HepG2 (cell line): ENCODE data around the gene KIF3C. TPM values are rescaled to one million over a fixed set of nuclear protein-coding genes. Genes with fewer than 3 reads are reported as not detected.

Experiments used
- ATF7-NPFF ChIP-seq: sonication (generic); formaldehyde crosslinking; IDR thresholded peaks from 2 replicates; pipeline ENCODE4 v1.8.1; 2023; ENCODE audit warnings: mild to moderate bottlenecking, low read depth, missing genetic modification reagents, moderate library complexity
- CAMTA2 ChIP-seq: sonication (generic); formaldehyde crosslinking; IDR thresholded peaks from 2 replicates; pipeline ENCODE4 v1.4.0; 2020; ENCODE audit warnings: mild to moderate bottlenecking, missing genetic modification reagents, borderline replicate concordance
- HDAC6 ChIP-seq: fragments of 200-600 bp; sonication (generic); IDR thresholded peaks from 2 replicates; pipeline ENCODE4 v1.7.0; 2017; ENCODE audit warnings: mild to moderate bottlenecking, antibody characterized with exemption, low read length, low read depth
- HOXD1 ChIP-seq: sonication (generic); formaldehyde crosslinking; IDR thresholded peaks from 2 replicates; pipeline ENCODE4 v1.5.0; 2020; ENCODE audit warnings: missing genetic modification reagents
- KLF11 ChIP-seq: IDR thresholded peaks from 2 replicates; pipeline ENCODE4 v1.6.1; 2016; ENCODE audit warnings: missing compliant biosample characterization
- NBN ChIP-seq: fragments of 450-650 bp; conservative IDR thresholded peaks from 2 replicates; pipeline ENCODE4 v1.6.1; 2017
- ZNF670 ChIP-seq: sonication (generic); formaldehyde crosslinking; IDR thresholded peaks from 2 replicates; pipeline ENCODE4 v1.8.0; 2022; ENCODE audit warnings: mild to moderate bottlenecking, missing genetic modification reagents, borderline replicate concordance
- ZNF879 ChIP-seq: sonication (generic); formaldehyde crosslinking; IDR thresholded peaks from 2 replicates; pipeline ENCODE4 v1.8.1; 2023; ENCODE audit warnings: missing genetic modification reagents
- polyA plus RNA-seq, 8 experiments: library from polyadenylated mRNA; depleted of rRNA in 3 of 8; stranded (reverse) in 7 of 8; unstranded in 1 of 8; fragments of >200 nt; fragmentation: Illumina TruSeq in 4 of 8; extraction: Trizol in 4 of 8; gene quantifications; 2 replicates each; pipeline versions ENCODE4 v1.2.1 to v1.2.3, GENCODE V29; 2011 to 2016; ENCODE audit warnings: low read depth in 4 of 8, missing spikeins in 1 of 8, mixed read lengths in 1 of 8; ENCODE audit not compliant: insufficient read depth in 1 of 8
- total RNA-seq, 5 experiments: library from RNA; depleted of rRNA; stranded (reverse); fragments of >200 nt; fragmentation: Illumina TruSeq; extraction: Trizol; gene quantifications; 2 replicates each; pipeline ENCODE4 v1.2.3, GENCODE V29; 2016; ENCODE audit warnings: low read depth in 1 of 5
- TF ChIP-seq, protein P1 (sequence below): IDR thresholded peaks from 2 replicates; pipeline ENCODE4 v1.6.1; 2016; ENCODE audit warnings: control low read depth
- TF ChIP-seq, protein P2 (sequence below): conservative IDR thresholded peaks from 2 replicates; pipeline ENCODE4 v1.6.1; 2018; ENCODE audit warnings: missing genetic modification reagents
- TF ChIP-seq, protein P3 (sequence below): sonication (generic); formaldehyde crosslinking; IDR thresholded peaks from 2 replicates; pipeline ENCODE4 v1.5.0; 2020; ENCODE audit warnings: mild to moderate bottlenecking, missing genetic modification reagents, moderate library complexity

KIF3C gene
- total and polyA plus RNA-seq, 2 of the 13 experiments (the other 11 are each of a cell fraction or from before 2014, with no cell fraction given): 3.6 to 4.9 TPM

DNA sequence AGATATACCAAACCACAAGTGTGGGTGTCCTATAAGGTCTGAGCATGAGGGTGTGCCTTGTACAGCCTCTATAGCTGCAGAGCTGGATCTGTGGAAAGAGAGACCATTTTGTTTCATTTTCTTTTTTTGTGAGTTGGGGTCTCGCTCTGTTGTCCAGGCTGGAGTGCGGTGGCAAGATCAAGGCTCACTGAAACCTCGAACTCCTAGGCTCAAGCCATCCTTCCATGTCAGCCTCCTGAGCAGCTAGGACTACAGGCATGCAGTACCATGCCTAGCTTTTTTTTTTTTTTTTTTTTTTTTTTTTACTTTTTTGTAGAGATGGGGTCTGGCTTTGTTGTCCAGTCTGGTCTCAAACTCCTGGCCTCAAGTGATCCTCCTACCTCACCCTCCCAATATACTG, 10.7 kb downstream of the KIF3C start (continued):
- TF ChIP-seq, protein P1, sequence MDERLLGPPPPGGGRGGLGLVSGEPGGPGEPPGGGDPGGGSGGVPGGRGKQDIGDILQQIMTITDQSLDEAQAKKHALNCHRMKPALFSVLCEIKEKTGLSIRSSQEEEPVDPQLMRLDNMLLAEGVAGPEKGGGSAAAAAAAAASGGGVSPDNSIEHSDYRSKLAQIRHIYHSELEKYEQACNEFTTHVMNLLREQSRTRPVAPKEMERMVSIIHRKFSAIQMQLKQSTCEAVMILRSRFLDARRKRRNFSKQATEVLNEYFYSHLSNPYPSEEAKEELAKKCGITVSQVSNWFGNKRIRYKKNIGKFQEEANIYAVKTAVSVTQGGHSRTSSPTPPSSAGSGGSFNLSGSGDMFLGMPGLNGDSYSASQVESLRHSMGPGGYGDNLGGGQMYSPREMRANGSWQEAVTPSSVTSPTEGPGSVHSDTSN: no peak
- no peak for TF ChIP-seq CAMTA2
- TF ChIP-seq HDAC6: no peak
- no peak for TF ChIP-seq NBN
- no peak for TF ChIP-seq ATF7-NPFF (CRISPR knock-in tag)
- no peak for TF ChIP-seq HOXD1 (CRISPR knock-in tag)
- no peak for TF ChIP-seq KLF11
- TF ChIP-seq, protein P2, sequence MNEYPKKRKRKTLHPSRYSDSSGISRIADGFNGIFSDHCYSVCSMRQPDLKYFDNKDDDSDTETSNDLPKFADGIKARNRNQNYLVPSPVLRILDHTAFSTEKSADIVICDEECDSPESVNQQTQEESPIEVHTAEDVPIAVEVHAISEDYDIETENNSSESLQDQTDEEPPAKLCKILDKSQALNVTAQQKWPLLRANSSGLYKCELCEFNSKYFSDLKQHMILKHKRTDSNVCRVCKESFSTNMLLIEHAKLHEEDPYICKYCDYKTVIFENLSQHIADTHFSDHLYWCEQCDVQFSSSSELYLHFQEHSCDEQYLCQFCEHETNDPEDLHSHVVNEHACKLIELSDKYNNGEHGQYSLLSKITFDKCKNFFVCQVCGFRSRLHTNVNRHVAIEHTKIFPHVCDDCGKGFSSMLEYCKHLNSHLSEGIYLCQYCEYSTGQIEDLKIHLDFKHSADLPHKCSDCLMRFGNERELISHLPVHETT (CRISPR knock-in tag): no peak
- TF ChIP-seq, protein P3, sequence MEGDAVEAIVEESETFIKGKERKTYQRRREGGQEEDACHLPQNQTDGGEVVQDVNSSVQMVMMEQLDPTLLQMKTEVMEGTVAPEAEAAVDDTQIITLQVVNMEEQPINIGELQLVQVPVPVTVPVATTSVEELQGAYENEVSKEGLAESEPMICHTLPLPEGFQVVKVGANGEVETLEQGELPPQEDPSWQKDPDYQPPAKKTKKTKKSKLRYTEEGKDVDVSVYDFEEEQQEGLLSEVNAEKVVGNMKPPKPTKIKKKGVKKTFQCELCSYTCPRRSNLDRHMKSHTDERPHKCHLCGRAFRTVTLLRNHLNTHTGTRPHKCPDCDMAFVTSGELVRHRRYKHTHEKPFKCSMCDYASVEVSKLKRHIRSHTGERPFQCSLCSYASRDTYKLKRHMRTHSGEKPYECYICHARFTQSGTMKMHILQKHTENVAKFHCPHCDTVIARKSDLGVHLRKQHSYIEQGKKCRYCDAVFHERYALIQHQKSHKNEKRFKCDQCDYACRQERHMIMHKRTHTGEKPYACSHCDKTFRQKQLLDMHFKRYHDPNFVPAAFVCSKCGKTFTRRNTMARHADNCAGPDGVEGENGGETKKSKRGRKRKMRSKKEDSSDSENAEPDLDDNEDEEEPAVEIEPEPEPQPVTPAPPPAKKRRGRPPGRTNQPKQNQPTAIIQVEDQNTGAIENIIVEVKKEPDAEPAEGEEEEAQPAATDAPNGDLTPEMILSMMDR (CRISPR knock-in tag): no peak
- no peak for TF ChIP-seq ZNF670 (CRISPR knock-in tag)
- no peak for TF ChIP-seq ZNF879 (CRISPR knock-in tag)
